Measurements from ENCODE around the gene IQCE. TPM values are rescaled to one million over a fixed set of nuclear protein-coding genes. Genes with fewer than 3 reads are reported as not detected.
"Not testable (repeated sequence)": the region's sequence is repeated elsewhere in the genome, so short reads cannot be mapped to it uniquely, and the experiment has no call there.

The IQCE gene
- total RNA-seq, 4 donors from 2014 or later: 6.6 to 14.3 (median 12.8) TPM

GRCh38 chr7:2530071-2530987 is 28.4 kb upstream of the IQCE start:
- no peak for TF ChIP-seq CTCF (IDR thresholded peaks at IDR 0.05)
- DNase-seq (ENCODE audit: low spot score) (no peak), ATAC-seq (ENCODE audit: low FRiP score) (no peak)

- DNase-seq (ENCODE audit: low spot score); ATAC-seq (ENCODE audit: low FRiP score): not testable (repeated sequence)
These were observed 27.6 kb upstream of the IQCE start for GRCh38 chr7:2530994-2531795.

- DNase-seq (ENCODE audit: low spot score); ATAC-seq (ENCODE audit: low FRiP score): not testable (repeated sequence)
These were observed 27.0 kb upstream of the IQCE start for GRCh38 chr7:2531796-2532110.

- ATAC-seq (ENCODE audit: low FRiP score); DNase-seq (ENCODE audit: low spot score): not testable (repeated sequence)
These were observed 26.5 kb upstream of the IQCE start for GRCh38 chr7:2532199-2532772.

- not testable (repeated sequence) for DNase-seq (ENCODE audit: low spot score); ATAC-seq (ENCODE audit: low FRiP score)
These were observed 26.0 kb upstream of the IQCE start for GRCh38 chr7:2532816-2533215.

GRCh38 chr7:2533566-2533965 is 25.2 kb upstream of the IQCE start:
- not testable (repeated sequence) for ATAC-seq (ENCODE audit: low FRiP score); DNase-seq (ENCODE audit: low spot score)

GRCh38 chr7:2534214-2534613 is 24.6 kb upstream of the IQCE start:
- not testable (repeated sequence) for DNase-seq (ENCODE audit: low spot score); ATAC-seq (ENCODE audit: low FRiP score)

- DNase-seq (ENCODE audit: low spot score); ATAC-seq (ENCODE audit: low FRiP score): not testable (repeated sequence)
These were observed 22.7 kb upstream of the IQCE start for GRCh38 chr7:2535872-2536627.

GRCh38 chr7:2537981-2538851 is 20.6 kb upstream of the IQCE start:
- TF ChIP-seq CTCF (IDR thresholded peaks at IDR 0.05): no peak
- DNase-seq (ENCODE audit: low spot score): no peak
- no peak for ATAC-seq (ENCODE audit: low FRiP score)

All from omental fat pad (tissue), 4 donors.